ENCODE measurements around the gene ATP5IF1.

DNA sequence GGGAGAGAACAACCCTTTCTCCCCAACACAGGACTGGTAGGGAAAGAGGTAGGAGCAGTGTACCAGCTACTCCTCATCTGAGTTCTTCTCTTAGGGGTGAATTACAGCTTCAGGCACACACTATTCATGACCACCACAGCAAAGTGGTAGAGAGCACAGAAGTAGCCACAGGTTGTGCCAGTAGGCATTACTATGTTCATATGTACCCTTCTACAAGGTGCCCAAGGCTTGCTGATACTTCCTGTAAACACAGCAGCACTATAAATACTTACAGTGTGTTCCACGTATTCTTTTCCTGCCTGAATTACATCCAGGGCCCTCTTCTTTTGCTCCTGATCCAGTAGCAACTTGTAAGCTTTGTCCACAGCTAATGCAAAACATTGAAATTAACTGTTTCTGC, 26.2 kb upstream of the ATP5IF1 start:
- TF ChIP-seq CTCF (IDR thresholded peaks at IDR 0.05; ENCODE audit: low read length) (no peak), EZH2 (optimal IDR thresholded peaks at IDR 0.05; ENCODE audit: low read depth, low read length) (no peak)
